Stimulated activated CD4-positive, alpha-beta T cell treated with anti-CD3 and anti-CD28 coated beads, Interleukin-2, amount 100 ng/mL, for 24 hours (primary cell): ENCODE measurements around the gene MS4A6E.

Source experiments
- DNase-seq, 2 donors: peaks; one replicate each; pipeline ENCODE4 v3.0.0-alpha.2; 2020

Gene MS4A6E

DNA sequence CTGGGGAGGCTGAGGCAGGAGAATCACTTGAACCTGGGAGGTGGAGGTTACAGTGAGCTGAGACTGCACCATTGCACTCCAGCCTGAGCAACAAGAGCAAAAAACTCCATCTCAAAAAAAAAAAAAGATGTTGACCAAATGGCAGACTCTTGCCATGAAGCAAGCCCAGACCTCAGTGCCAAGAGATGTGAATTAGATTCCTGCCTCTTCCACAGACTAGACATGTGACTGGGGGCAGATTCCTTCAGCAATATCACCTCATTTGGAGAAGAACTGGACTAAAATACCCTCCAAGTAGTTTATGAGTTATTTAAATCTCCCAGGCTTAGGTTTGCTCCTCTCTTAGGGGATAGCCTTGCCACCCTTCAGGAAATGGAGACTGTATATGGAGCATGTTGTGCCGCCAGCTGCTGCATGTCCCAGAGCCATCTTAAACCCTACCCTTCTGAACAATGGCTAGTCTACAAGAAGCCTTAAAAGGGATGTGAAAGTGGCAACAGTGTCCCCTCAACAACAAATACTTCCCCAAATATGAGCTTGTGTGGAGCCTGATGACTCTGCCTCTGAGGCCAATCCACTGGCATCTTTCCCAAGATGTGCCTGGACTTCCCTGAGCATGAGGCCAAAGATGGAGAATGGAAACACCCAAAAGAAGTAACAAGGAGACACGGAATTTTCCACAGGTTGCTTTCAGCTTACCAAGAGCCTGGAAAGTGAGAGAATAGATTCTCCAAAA, 50.5 kb downstream of the MS4A6E start:
- DNase-seq: no peak

DNA sequence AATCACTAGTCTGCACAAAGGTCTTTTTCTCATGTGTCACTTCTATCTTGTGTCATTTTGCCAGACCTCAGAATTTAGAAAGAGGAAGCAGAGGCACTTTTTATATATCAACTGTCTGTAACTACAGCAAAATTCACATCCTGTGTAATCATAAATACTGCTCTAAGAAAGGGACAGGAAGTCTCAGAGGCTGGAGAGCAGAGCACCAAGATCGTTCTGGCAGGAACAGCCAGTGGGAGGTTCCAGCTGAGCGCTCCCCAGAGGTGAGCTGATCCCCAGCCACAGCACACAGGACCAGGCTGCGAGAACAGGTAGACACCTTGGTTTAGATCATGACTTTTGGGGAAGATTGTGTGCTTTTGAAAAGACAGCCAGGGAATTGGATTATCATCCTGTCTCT, 51.3 kb downstream of the MS4A6E start, which contains the start of gene MS4A7:
Gene MS4A7 (plus strand): TSS at position 179 of the 400 bp plus-strand sequence. CDS start 4,610 bp downstream, outside the sequence.
- DNase-seq: no peak

DNA sequence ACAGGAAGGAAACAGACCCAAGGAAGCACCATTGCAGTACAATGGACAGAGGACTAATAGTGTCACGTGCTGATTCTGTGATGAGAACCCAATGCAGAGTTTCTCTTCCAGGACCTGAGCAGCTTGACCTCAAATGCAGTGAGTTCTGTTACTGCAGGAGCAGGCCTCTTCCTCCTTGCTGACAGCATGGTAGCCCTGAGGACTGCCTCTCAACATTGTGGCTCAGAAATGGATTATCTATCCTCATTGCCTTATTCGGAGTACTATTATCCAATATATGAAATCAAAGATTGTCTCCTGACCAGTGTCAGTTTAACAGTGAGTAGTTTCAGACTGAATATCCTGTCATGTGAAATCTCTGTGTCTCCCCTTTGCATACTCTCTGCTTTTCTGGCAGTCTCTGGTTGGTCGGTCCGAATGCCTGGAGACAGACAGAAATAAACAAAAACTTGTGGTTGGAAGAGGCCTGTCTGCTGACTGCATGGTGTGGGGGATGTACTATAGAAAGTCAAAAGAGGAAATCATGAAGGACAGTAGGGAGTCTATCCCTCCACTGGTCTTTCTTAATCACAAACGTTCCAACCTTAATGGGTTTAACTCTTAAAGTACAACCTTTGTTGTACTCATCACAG, 62.3 kb downstream of the MS4A6E start:
- no peak for DNase-seq

DNA sequence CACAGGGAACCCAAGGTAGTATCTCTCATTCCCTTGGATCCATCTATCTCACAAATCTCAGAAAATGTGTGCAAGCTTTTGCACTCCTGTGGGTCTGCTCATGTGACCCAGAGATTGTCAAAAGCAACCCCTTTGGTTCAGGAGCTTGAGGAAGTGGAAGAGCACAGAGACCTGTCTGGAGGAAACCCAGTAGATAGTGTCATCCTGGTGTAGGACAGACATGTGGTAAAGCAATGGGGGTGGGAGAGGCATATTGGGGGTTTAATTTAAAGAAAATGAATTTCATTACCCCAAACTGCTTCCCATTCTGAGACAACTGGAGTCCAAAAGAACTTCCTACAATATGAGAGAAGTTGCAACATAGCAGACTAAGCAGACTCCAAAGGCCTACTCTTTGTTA, 63.4 kb downstream of the MS4A6E start:
- no peak for DNase-seq
